Activated CD4-positive, alpha-beta T cell treated with anti-CD3 and anti-CD28 coated beads, Interleukin-2, amount 50 U/mL, for 16 hours (primary cell): ENCODE measurements around the gene PARD6G.
A peak's percentile ranks its signal among the peaks of the same experiment; 100 is the strongest.

Experiments
- DNase-seq: peaks from one replicate; pipeline ENCODE4 v3.0.0-alpha.2; 2020

Gene PARD6G

DNA sequence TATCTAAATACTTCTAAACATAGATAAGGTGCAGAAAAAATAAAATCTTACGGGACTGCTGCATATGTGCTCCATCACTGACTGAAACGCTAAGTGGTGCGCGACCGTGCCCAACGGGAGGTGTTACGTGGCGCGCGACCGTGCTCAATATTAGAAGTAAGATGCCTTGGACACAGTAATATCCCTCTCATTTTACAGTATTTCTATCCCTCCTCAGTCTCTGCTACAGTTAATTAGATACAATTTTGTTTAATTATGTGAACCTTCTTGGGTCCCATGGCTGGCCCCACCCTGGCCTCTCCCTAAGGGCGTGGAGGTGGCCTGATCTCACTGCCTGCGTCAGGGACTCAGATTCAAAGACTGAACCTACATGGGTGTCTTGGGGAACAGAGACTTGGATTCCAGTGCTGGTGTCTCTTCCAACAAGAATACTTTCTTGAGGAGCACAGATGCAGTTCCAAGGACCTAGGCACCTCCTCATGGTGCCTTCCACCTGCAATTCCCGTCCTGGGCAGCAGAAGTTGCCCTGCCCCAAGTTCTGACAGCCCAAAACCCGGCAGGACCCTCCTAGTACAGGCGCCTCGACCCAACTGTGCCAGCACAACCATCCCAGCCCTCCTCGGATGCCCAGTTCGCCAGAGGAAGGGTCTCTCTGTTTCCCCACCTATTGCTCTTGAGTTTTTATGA lies 59.2 kb downstream of the PARD6G start:
- DNase-seq, result no peak

DNA sequence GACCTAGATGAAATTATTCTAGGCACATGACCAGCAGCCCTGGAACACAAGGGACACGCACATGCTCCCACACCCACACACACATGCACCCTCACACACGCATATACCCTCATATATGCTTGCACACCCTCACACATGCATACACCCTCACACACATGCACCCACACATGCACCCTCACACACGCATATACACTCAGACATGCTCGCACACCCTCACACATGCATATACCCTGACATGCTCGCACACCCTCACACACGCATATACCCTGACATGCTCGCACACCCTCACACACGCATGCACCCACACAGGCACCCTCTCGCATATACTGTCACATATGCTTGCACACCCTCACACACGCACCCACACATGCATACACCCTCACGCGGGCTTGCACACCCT lies 61.8 kb downstream of the PARD6G start:
- DNase-seq, result no peak

GRCh38 chr18:80184243-80184772 lies 63.0 kb downstream of the PARD6G start:
- DNase-seq, result no peak

DNA sequence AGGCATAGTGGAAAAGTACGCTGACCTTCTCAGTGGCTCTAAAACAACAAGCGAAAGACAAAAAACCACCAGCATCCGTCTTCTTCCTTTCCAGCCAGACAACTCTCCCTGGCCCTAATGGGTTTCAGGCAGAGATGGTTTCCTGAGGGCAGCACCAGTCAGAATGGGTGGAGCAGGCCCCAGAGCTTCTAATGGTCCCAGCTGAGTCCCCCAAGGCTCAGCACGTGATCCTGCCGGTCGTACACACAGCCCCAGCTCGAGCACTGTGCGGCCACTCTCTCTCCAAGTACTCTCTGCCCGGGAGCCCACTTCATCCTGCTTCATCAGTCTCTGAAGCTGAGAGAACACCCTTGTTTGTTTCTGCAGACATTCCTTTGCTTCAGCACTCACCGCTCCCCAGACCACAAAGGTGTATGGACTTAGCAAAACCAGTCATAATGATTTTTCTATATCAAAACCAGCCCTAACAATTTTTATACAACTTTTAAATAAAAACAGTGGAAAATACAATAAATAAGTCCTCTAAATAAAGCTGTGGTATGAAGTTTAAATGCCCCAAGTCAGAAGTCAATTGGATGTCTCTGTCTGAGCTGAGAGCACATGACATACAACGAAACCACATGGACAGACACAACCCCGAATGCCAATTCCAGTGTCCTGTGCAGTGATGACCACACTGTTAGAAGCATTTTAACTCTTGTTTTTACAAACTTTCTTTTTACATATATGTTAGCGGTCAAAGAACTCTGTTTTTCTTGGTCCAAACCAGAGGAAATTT lies 63.9 kb downstream of the PARD6G start:
- DNase-seq, result no peak

DNA sequence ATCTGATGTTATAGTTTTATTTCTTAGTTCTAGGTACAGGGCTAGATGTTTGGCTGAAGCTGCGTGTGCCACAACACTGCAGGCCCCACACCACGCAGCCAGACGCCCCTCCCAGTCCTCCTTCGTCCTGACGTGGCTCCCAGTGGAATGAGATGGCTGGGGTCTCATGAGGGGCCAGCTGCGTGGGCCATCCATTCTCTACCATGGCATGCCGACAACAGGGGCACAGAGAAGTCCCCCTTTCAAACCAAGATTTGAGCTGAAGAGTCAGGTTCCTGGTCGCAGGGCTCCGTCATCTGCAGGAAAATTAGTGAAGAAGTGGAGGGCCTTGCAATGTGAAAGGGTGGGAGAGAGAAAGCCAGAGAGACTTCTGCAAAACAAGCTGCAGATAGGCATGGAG lies 64.5 kb downstream of the PARD6G start:
- DNase-seq, result no peak

GRCh38 chr18:80181642-80182461 lies 65.5 kb downstream of the PARD6G start:
- no peak for DNase-seq

DNA sequence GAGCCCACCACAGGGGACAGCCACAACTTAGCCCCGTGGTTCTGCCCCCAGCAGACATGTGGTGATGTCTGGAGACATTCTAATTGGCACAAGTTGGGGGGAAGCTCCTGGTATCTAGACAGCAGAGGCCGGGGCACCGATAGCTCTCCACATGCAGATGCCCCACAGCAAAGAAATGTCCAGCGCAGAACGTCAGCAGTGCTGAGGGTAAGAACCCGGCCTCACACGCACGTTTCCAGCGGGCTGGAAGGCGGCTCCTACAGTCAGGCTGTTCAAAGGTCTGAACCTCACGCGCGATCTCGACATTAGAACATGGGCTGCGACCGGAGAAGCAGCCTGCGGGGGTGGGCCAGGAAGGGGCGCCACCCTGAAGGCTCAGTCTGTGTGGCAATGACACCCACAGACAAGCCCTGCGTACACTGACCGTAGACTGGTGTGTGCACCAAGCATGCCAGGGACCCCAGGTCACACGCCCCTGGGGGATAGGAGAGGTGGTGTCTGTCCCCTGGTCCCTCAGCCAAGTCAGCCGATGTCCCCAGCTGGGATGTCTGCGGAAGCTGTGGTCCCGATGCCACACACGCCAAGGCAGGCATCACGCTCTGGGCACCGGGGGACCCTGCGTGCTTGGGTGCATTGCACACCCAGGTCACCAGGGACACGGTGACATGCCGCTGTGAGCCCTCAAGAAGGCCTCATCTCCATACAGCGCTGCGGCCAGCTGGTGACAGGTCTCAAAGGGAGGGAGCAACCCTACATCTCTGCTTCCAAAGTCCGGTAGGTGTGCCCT lies 66.3 kb downstream of the PARD6G start:
- DNase-seq, result no peak

- DNase-seq, result no peak
Observed at GRCh38 chr18:80179857-80180558, 67.3 kb downstream of the PARD6G start.

GRCh38 chr18:80178935-80179818 lies 68.1 kb downstream of the PARD6G start:
- DNase-seq, result no peak

- DNase-seq, result no peak
Observed at GRCh38 chr18:80177128-80177527, 70.2 kb downstream of the PARD6G start.

DNA sequence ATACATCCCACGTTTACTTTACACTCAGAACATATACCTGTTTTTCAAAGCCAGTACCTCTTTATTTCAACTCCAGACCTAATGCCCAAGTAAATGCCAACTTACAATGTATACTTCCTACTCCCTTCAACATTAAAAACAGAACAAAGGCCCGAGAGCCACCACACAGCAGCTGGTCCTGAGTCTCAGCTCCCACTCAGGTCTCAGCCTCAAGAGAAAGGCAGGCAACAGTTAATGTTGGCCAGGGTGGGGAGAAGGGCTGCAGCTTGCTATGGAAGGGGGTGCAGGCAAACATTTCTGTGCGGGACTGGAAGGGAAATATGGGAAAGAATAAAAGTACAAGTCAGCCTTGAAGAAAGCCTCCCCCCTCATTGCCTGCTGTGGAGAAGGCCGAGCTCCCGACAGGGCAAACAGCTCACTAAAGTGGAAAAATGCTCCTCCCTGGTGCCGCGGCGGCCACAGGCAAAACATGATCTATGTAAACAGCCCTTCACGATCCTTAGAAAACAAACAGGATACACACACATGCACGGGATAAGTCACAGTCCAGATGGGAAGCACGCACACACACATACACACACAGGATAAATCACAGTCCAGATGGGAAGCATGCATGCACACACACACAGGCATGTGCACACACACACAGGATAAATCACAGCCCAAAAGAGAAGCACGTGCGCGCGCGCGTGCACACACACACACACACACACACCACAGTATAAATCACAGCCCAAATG lies 70.8 kb downstream of the PARD6G start:
- DNase-seq, result no peak

DNA sequence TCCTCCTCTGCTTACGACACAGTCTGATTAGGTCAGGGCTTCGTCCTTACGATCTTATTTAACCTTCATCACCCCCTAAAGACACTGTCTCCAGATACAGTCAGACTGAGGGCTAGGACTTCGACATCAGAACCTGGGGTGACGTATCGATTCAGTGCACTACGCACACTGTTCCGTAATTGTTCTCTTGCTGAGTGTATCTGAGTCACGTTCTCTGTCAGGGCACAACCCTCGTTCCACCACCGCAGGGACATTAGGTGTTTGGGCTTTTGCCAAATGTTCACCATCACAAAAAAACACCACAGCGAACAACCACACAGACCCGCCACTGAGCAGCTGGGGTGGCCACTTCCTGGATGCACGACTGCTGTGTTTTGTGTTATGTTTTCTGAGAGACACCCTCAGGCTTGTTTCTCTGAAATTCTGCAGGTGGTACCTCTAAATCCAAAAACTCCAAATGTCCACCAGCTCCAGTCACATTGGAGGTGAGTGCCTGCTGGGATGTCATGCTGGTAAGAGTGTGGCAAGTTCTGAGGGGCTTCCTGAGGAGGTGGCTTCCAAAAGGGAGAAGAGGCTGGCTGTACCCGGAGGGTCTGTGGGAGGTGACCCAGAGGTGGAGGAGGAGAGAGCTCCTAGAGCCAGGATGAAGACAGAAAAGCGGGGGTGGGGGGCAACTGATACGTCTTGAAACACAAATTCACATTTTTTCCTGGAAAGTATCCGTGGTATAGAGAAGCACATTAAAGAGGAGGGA lies 71.7 kb downstream of the PARD6G start:
- peak; percentile 19 for DNase-seq

DNA sequence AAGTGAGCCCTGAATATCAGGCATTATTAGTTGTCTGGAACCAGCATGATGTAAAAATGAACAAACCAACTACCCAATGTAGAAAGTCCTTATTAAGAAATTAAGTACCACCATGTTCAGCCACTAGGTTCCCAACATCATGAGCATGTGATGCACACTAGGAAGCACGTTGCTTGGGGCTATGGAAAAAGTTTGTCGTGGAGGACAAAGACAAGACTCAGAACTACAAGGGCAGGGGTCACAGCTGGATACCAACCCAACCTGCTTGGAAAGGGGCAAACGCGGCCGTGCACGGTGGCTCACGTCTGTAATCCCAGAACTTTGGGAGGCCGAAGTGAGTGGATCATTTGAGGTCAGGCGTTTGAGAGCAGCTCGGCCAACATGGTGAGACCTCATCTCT lies 74.3 kb downstream of the PARD6G start:
- DNase-seq, result no peak

GRCh38 chr18:80172056-80172455 lies 75.3 kb downstream of the PARD6G start:
- DNase-seq, result no peak

DNA sequence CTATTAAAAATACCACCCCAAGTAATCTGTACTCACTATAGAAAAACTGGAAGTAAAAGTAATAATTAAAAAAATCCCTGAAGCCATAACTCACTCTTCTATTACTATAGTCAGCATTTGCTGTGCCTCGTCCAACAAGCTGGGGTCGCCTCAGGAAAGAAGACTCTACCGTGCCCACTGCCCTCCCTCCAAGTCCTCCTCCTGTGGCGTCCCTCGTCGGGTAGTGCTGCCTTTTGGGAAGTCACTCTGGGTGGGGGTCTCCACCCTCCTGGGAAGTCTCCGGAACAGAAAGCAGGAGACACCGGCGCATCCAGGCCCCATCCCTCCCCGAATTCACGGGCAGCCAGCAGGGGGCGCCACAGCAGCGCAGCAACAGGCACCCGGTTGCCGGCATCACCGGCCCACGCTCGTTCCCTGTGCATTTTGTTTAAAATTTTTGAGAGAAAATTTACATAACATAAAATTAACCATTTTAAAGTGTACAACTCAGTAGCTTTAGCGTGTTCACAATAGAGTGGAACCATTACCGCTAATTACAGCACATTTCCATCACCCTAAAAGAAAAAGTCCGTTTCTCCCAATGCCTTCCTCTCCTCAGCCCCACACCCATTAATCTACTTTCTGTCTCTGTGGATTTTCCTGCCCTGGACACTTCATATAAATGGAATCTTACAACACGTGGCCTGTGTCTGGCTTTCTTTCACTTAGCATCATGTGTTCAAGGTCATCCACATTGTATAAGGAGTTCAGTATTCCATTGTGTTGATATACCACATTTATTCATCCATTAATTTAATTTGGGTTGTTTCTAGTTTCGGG lies 76.1 kb downstream of the PARD6G start:
- peak; percentile 44 for DNase-seq

- DNase-seq, result no peak
Observed at GRCh38 chr18:80170395-80171053, 76.8 kb downstream of the PARD6G start.

GRCh38 chr18:80169607-80170006 lies 77.7 kb downstream of the PARD6G start:
- no peak for DNase-seq

DNA sequence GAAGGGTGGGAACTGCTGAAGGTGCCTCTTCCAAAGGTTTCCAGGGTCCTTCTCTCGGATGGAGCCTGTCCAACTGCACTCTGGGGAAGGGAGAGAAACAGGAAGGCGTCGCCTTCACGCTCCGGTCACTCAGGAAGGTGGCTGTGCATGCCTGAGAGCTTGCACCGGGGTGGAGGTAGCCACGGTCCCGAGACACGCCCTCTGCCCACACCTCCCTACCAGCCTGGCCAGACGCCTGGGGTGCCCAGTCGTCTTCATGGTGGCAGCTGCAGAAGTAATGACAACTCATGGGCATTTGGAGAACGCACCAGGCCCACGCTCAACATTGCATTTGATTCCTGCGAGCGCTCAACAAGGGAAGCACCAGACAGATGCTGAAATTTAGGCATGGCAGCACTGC lies 78.3 kb downstream of the PARD6G start:
- DNase-seq, result no peak
